ENCODE results near the gene CELF2. TPM values are rescaled to one million over a fixed set of nuclear protein-coding genes. Genes with fewer than 3 reads are reported as not detected.
"Not testable (repeated sequence)": the region's sequence is repeated elsewhere in the genome, so short reads cannot be mapped to it uniquely, and the experiment has no call there.

The CELF2 gene
- total RNA-seq, 1 donor from 2014 or later, result 89.2 TPM

GRCh38 chr10:11358923-11359575 is 341.4 kb downstream of the CELF2 start:
- H3K27me3 Mint-ChIP-seq, result peaks cover 4% of the 10 kb centered on the region
- intact Hi-C loops (cut with micrococcal nuclease), result no loop called here
- ATAC-seq (ENCODE audit: low read depth) (no peak), DNase-seq (no peak)
- no peaks in the 10 kb centered on the region for H3K36me3 Mint-ChIP-seq (ENCODE audit: low read depth)
- H3K27ac Mint-ChIP-seq, result no peak overlapping the region
- no peak overlapping the region for H3K4me3 Mint-ChIP-seq
- peaks cover 3% of the 10 kb centered on the region for H3K9me3 Mint-ChIP-seq
- CTCF ChIA-PET, result no interaction called here
- no peaks in the 10 kb centered on the region for H3K4me1 Mint-ChIP-seq
- no peak for TF ChIP-seq CTCF (IDR thresholded peaks at IDR 0.05)
- POLR2A ChIA-PET, result no interaction called here

- ChIA-PET CTCF (no interaction called here), POLR2A (no interaction called here)
- Mint-ChIP-seq H3K36me3 (ENCODE audit: low read depth) (no peaks in the 10 kb centered on the region), H3K4me1 (no peaks in the 10 kb centered on the region), H3K9me3 (peaks cover 3% of the 10 kb centered on the region), H3K27ac (no peak overlapping the region), H3K4me3 (no peak overlapping the region), H3K27me3 (peaks cover 3% of the 10 kb centered on the region)
- no peak for ATAC-seq (ENCODE audit: low read depth)
- no peak for TF ChIP-seq CTCF (IDR thresholded peaks at IDR 0.05)
- no peak for DNase-seq
- intact Hi-C loops (cut with micrococcal nuclease), result no loop called here
Measured at GRCh38 chr10:11359869-11360268, 342.2 kb downstream of the CELF2 start.

DNA sequence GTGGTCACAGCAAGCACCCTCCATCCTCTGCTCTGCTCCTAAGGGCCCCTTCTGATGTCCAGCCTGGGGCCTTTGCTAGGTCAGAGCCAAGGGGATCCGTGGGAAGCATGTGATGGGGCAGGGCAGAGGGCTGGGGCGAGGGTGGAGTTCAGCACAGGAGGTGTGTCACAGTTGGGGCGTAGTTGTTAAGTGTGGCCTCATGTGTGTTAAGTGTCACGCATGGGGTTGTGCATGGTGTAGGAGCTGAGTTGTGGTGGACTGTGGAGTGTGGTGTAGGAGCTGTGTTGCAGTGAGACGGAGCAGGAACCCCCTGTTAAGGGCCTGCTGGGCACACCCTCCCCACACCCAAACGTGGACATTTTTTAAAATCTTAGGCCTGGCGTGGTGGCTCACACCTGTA is 345.8 kb downstream of the CELF2 start:
- ATAC-seq (ENCODE audit: low read depth) (no peak), DNase-seq (no peak)
- Mint-ChIP-seq H3K4me3 (no peak overlapping the region), H3K27me3 (no peaks in the 10 kb centered on the region), H3K27ac (no peak overlapping the region), H3K4me1 (peaks cover 6% of the 10 kb centered on the region), H3K9me3 (peaks cover 3% of the 10 kb centered on the region), H3K36me3 (ENCODE audit: low read depth) (no peaks in the 10 kb centered on the region)
- intact Hi-C loops (cut with micrococcal nuclease), result no loop called here
- ChIA-PET CTCF (no interaction called here), POLR2A (no interaction called here)
- TF ChIP-seq CTCF (IDR thresholded peaks at IDR 0.05), result no peak

DNA sequence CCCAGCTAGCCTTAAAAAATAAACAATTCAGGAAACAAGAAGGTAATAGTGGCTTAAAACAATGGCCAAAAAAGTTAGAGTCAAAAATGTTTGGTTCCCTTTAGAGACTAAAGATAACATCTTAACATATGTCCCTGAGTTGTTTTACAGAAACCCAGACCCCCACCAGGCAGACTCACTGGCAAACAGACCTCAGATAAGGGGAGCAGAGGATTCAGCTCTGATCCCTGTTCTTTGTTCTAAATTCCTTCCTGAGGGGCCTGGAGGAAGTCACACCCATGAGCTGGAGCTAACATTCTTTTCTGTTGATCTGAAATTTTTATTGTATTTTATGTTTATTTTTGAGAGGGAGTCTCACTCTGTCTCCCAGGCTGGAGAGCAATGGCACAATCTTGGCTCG is 346.6 kb downstream of the CELF2 start:
- CTCF ChIA-PET, result no interaction called here
- Mint-ChIP-seq H3K9me3 (peaks cover 2% of the 10 kb centered on the region), H3K4me3 (no peak overlapping the region), H3K36me3 (ENCODE audit: low read depth) (no peaks in the 10 kb centered on the region), H3K27ac (no peak overlapping the region), H3K4me1 (peaks cover 6% of the 10 kb centered on the region), H3K27me3 (no peaks in the 10 kb centered on the region)
- TF ChIP-seq CTCF (IDR thresholded peaks at IDR 0.05), result no peak
- DNase-seq (no peak), ATAC-seq (ENCODE audit: low read depth) (no peak)
- POLR2A ChIA-PET, result no interaction called here
- intact Hi-C loops (cut with micrococcal nuclease), result no loop called here

GRCh38 chr10:11366889-11367288 is 349.2 kb downstream of the CELF2 start:
- H3K27ac Mint-ChIP-seq; DNase-seq; H3K4me3 Mint-ChIP-seq; H3K9me3 Mint-ChIP-seq; H3K36me3 Mint-ChIP-seq (ENCODE audit: low read depth); intact Hi-C loops (cut with micrococcal nuclease); CTCF ChIA-PET; H3K27me3 Mint-ChIP-seq; H3K4me1 Mint-ChIP-seq; POLR2A ChIA-PET; ATAC-seq (ENCODE audit: low read depth): not testable (repeated sequence)

DNA sequence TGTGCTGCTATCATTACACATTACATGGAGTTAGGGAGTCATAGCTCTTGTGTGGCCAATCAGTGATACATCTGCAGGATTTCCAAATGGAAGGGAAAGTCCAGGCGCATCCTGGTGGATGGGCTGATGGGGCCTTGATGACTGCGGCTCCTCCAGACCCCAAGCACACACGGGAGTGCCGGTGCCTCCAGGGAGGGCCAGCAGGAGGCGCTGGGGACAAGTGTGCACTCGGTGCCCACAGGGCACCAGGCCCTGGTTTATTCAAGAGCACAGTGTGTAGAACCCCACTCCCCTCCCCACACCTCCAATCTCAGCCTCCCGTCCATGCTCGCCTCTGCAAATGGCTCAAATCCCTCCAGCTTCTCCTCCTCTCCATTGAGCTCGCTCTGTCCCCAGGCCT is 349.8 kb downstream of the CELF2 start:
- no peak for DNase-seq
- Mint-ChIP-seq H3K27me3 (no peaks in the 10 kb centered on the region), H3K27ac (no peak overlapping the region), H3K9me3 (no peaks in the 10 kb centered on the region), H3K4me3 (no peak overlapping the region), H3K36me3 (ENCODE audit: low read depth) (no peaks in the 10 kb centered on the region), H3K4me1 (peaks cover 6% of the 10 kb centered on the region)
- ATAC-seq (ENCODE audit: low read depth), result no peak
- ChIA-PET POLR2A (no interaction called here), CTCF (no interaction called here)
- TF ChIP-seq CTCF (IDR thresholded peaks at IDR 0.05), result no peak
- intact Hi-C loops (cut with micrococcal nuclease), result no loop called here
